H9 (cell line): Measurements from ENCODE around the gene CUEDC2. TPM values are rescaled to one million over a fixed set of nuclear protein-coding genes. Genes with fewer than 3 reads are reported as not detected.

Source experiments
- DNase-seq: peaks from one replicate; pipeline ENCODE4 v3.0.0-alpha.2; 2017
- H2AFZ ChIP-seq: one replicate; pipeline ENCODE4 v1.6.1; 2013; ENCODE audit warnings: mild to moderate bottlenecking, low read length, control low read depth, moderate library complexity
- H2AK5ac ChIP-seq: 2 replicates; pipeline ENCODE4 v1.6.1; 2013; ENCODE audit warnings: low read length, control low read depth, mixed read lengths; ENCODE audit not compliant: insufficient read length
- H2BK120ac ChIP-seq: one replicate; pipeline ENCODE4 v1.6.1; 2013; ENCODE audit warnings: low read depth, mild to moderate bottlenecking, low read length, control low read depth, inconsistent platforms; ENCODE audit not compliant: poor library complexity, severe bottlenecking
- H2BK12ac ChIP-seq: 2 replicates; pipeline ENCODE4 v1.6.1; 2013; ENCODE audit warnings: low read length, control low read depth, mixed read lengths, low read depth; ENCODE audit not compliant: insufficient read length
- H2BK15ac ChIP-seq: 2 replicates; pipeline ENCODE4 v1.6.1; 2013; ENCODE audit warnings: low read depth, low read length, control low read depth
- H2BK20ac ChIP-seq: one replicate; pipeline ENCODE4 v1.6.1; 2013; ENCODE audit warnings: low read depth, mild to moderate bottlenecking, low read length, control low read depth, inconsistent platforms; ENCODE audit not compliant: poor library complexity, severe bottlenecking
- H2BK5ac ChIP-seq: 2 replicates; pipeline ENCODE4 v1.6.1; 2013; ENCODE audit warnings: low read length, control low read depth, mixed read lengths; ENCODE audit not compliant: insufficient read length
- H3K14ac ChIP-seq: 2 replicates; pipeline ENCODE4 v1.6.1; 2013; ENCODE audit warnings: low read length, control low read depth; ENCODE audit not compliant: insufficient read depth
- H3K18ac ChIP-seq: 2 replicates; pipeline ENCODE4 v1.6.1; 2013; ENCODE audit warnings: low read depth, mild to moderate bottlenecking, mixed read lengths, low read length, control low read depth; ENCODE audit not compliant: insufficient read length
- H3K23ac ChIP-seq: 2 replicates; pipeline ENCODE4 v1.6.1; 2013; ENCODE audit warnings: low read length, control low read depth, mixed read lengths, low read depth; ENCODE audit not compliant: insufficient read length
- H3K23me2 ChIP-seq: 2 replicates; pipeline ENCODE4 v1.6.1; 2013; ENCODE audit warnings: low read depth, mild to moderate bottlenecking, mixed read lengths, low read length, control low read depth; ENCODE audit not compliant: insufficient read length, poor library complexity, severe bottlenecking
- H3K27ac ChIP-seq: 2 replicates; pipeline ENCODE4 v1.5.1; 2013; ENCODE audit warnings: low read length, control low read depth, mixed read lengths, low read depth; ENCODE audit not compliant: insufficient read length
- H3K27me3 ChIP-seq: 2 replicates; pipeline ENCODE4 v1.6.1; 2013; ENCODE audit warnings: low read length, control low read depth, inconsistent platforms; ENCODE audit not compliant: insufficient read depth
- H3K4ac ChIP-seq: 2 replicates; pipeline ENCODE4 v1.6.1; 2013; ENCODE audit warnings: low read depth, mild to moderate bottlenecking, control low read depth, inconsistent platforms, low read length, moderate library complexity
- H3K4me1 ChIP-seq: 2 replicates; pipeline ENCODE4 v1.6.1; 2013; ENCODE audit warnings: low read length, control low read depth, inconsistent platforms; ENCODE audit not compliant: insufficient read depth
- H3K4me2 ChIP-seq: 2 replicates; pipeline ENCODE4 v1.6.1; 2013; ENCODE audit warnings: low read length, control low read depth, mixed read lengths; ENCODE audit not compliant: insufficient read length, insufficient read depth
- H3K56ac ChIP-seq: 2 replicates; pipeline ENCODE4 v1.6.1; 2013; ENCODE audit warnings: low read depth, mild to moderate bottlenecking, mixed read lengths, low read length, control low read depth; ENCODE audit not compliant: insufficient read length
- H3K79me1 ChIP-seq: 2 replicates; pipeline ENCODE4 v1.6.1; 2013; ENCODE audit warnings: low read depth, mild to moderate bottlenecking, moderate library complexity, low read length, control low read depth, inconsistent platforms; ENCODE audit not compliant: insufficient read depth, poor library complexity, severe bottlenecking
- H3K79me2 ChIP-seq: 2 replicates; pipeline ENCODE4 v1.6.1; 2013; ENCODE audit warnings: low read length, control low read depth, inconsistent platforms; ENCODE audit not compliant: insufficient read depth
- H3K9ac ChIP-seq: 2 replicates; pipeline ENCODE4 v1.6.1; 2013; ENCODE audit warnings: low read length, control low read depth, mixed read lengths; ENCODE audit not compliant: insufficient read length; ENCODE audit errors: extremely low read depth
- H3K9me3 ChIP-seq: one replicate; pipeline ENCODE4 v1.6.1; 2013; ENCODE audit warnings: low read depth, low read length, inconsistent platforms; ENCODE audit not compliant: control insufficient read depth
- H3T11ph ChIP-seq: one replicate; pipeline ENCODE4 v1.6.1; 2013; ENCODE audit warnings: mild to moderate bottlenecking, low read length, control low read depth, inconsistent platforms
- H4K20me1 ChIP-seq: one replicate; pipeline ENCODE4 v1.6.1; 2013; ENCODE audit not compliant: control insufficient read depth, insufficient read length, insufficient read depth
- H4K5ac ChIP-seq: 2 replicates; pipeline ENCODE4 v1.6.1; 2013; ENCODE audit warnings: low read depth, mild to moderate bottlenecking, mixed read lengths, low read length, control low read depth; ENCODE audit not compliant: insufficient read length
- H4K8ac ChIP-seq: replicated peaks from 2 replicates; pipeline ENCODE4 v1.6.1; 2013; ENCODE audit warnings: low read length, control low read depth, mixed read lengths, low read depth; ENCODE audit not compliant: insufficient read length
- H4K91ac ChIP-seq: 2 replicates; pipeline ENCODE4 v1.6.1; 2013; ENCODE audit warnings: low read depth, mild to moderate bottlenecking, moderate library complexity, mixed read lengths, low read length, control low read depth; ENCODE audit not compliant: insufficient read length
- H3K27ac Mint-ChIP-seq, 3 experiments: 2 replicates in 2 of 3; 3 replicates in 1 of 3; pipeline ENCODE4 v1.8.0; 2020 to 2021; ENCODE audit warnings: mixed read lengths in 3 of 3, mild to moderate bottlenecking in 1 of 3, moderate library complexity in 1 of 3
- H3K27me3 Mint-ChIP-seq: 2 replicates; pipeline ENCODE4 v1.8.0; 2021; ENCODE audit warnings: low read depth, mild to moderate bottlenecking, moderate library complexity, mixed read lengths
- H3K36me3 Mint-ChIP-seq, 3 experiments: 2 replicates in 2 of 3; 3 replicates in 1 of 3; pipeline ENCODE4 v1.8.0; 2020 to 2021; ENCODE audit warnings: low read depth in 3 of 3, mixed read lengths in 3 of 3; ENCODE audit not compliant: insufficient read depth in 1 of 3
- H3K4me1 Mint-ChIP-seq, 2 experiments: 2 replicates each; pipeline ENCODE4 v1.8.0; 2020; ENCODE audit warnings: mixed read lengths in 2 of 2
- H3K4me3 Mint-ChIP-seq, 2 experiments: 2 replicates in 1 of 2; 3 replicates in 1 of 2; pipeline ENCODE4 v1.8.0; 2020 to 2021; ENCODE audit warnings: mild to moderate bottlenecking in 2 of 2, mixed read lengths in 2 of 2, moderate library complexity in 1 of 2
- H3K9me3 Mint-ChIP-seq, 2 experiments: 2 replicates in 1 of 2; 3 replicates in 1 of 2; pipeline ENCODE4 v1.8.0; 2020; ENCODE audit warnings: mild to moderate bottlenecking in 2 of 2, mixed read lengths in 2 of 2, moderate library complexity in 1 of 2
- CTCF ChIP-seq: fragments of 200-600 bp; sonication (generic); conservative IDR thresholded peaks from 3 replicates; pipeline ENCODE4 v1.8.0; 2021; ENCODE audit warnings: antibody characterized with exemption, mild to moderate bottlenecking
- WGBS: extraction: QIAGEN DNeasy Blood & Tissue Kit; methylation state at CpG from one replicate; pipeline ENCODE4 v1.1.7; 2013; ENCODE audit warnings: missing lambda C conversion rate, low lambda C conversion rate, mixed read lengths; ENCODE audit not compliant: insufficient read length; ENCODE audit errors: extremely low coverage; 5-methylcytosine and 5-hydroxymethylcytosine counted together
- total RNA-seq: library from RNA; stranded (reverse); gene quantifications from 2 replicates; pipeline ENCODE4 v1.2.1, GENCODE V29; 2021

CUEDC2 gene
- total RNA-seq, 1 experiment from 2014 or later = 41.2 TPM

GRCh38 chr10:102401735-102402511, 30.5 kb downstream of the CUEDC2 start:
- Mint-ChIP-seq H3K4me3 (no peak overlapping the region; a peak in 1 of 5 replicates), H3K4me1 (peaks cover 3 to 12% of the 10 kb centered on the region in 2 experiments), H3K27me3 (peaks cover 46% of the 10 kb centered on the region), H3K9me3 (no peaks in the 10 kb centered on the region), H3K36me3 (peaks cover 1 to 27% (median 19%) of the 10 kb centered on the region in 3 experiments; a peak in 5 of 7 replicates), H3K27ac (no peak overlapping the region)
- no peak overlapping the region for H2BK120ac ChIP-seq
- H3K4ac ChIP-seq = no peak overlapping the region
- H3K23ac ChIP-seq = no peak overlapping the region
- no peak overlapping the region for H3K14ac ChIP-seq
- no peaks in the 10 kb centered on the region for H4K20me1 ChIP-seq
- DNase-seq = peak; percentile 68
- no peak overlapping the region for H2BK20ac ChIP-seq
- no peak overlapping the region for H3K9ac ChIP-seq
- no peak overlapping the region for H2BK12ac ChIP-seq
- no peaks in the 10 kb centered on the region; the same call in 1 of the 2 replicates for H3K27me3 ChIP-seq
- H3K23me2 ChIP-seq = no peaks in the 10 kb centered on the region
- no peak overlapping the region for H2AFZ ChIP-seq
- H2BK5ac ChIP-seq = no peak overlapping the region
- H3K79me1 ChIP-seq = no peaks in the 10 kb centered on the region
- no peaks in the 10 kb centered on the region for H3K9me3 ChIP-seq
- no peak overlapping the region for H3K56ac ChIP-seq
- no peak overlapping the region for H4K91ac ChIP-seq
- no CpG with 5 or more reads among the region's 18 CpGs for WGBS
- H3K27ac ChIP-seq = no peak overlapping the region
- no peaks in the 10 kb centered on the region for H3K4me1 ChIP-seq
- no peak overlapping the region for H2AK5ac ChIP-seq
- H3K18ac ChIP-seq = no peak overlapping the region
- no peak overlapping the region for H3K4me2 ChIP-seq
- H4K5ac ChIP-seq = no peak overlapping the region
- no peak overlapping the region for H3T11ph ChIP-seq
- no peaks in the 10 kb centered on the region for H3K79me2 ChIP-seq
- H2BK15ac ChIP-seq = no peak overlapping the region
- no peak overlapping the region for H4K8ac ChIP-seq
- no peak for TF ChIP-seq CTCF
